ENCODE measurements around the gene TMEM212.

DNA sequence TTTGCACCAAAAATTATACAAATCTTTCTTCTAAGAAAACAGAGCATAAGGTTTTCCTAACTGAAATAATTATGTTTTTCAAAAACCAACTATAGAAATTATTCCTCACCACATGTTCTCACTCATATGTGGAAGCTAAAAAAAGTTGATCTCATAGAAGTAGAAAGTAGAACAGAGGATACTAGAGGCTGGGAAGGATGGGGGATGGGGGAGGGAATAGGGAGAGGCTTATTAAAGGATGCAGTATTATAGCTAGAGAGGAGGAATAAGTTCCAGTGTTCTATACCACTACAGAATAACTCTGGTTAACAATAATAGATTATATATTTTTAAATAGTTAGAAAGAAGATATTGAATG lies 12.7 kb upstream of the TMEM212 start:
- no peak for TF ChIP-seq SUZ12 (IDR thresholded peaks at IDR 0.05; ENCODE audit: extremely low read depth, insufficient read depth, insufficient read length)
- TF ChIP-seq ZNF274 (IDR thresholded peaks at IDR 0.05; ENCODE audit: low read depth, low read length): no peak
